Ishikawa (cell line): ENCODE data around the gene GALNT13.

Experiments
- CEBPB ChIP-seq: IDR thresholded peaks from 2 replicates; pipeline ENCODE4 v1.6.1; 2012
- CREB1 ChIP-seq: IDR thresholded peaks from 2 replicates; pipeline ENCODE4 v1.6.1; 2012; ENCODE audit warnings: low read depth
- EP300 ChIP-seq: IDR thresholded peaks from 2 replicates; pipeline ENCODE4 v1.6.1; 2012; ENCODE audit warnings: borderline replicate concordance
- RAD21 ChIP-seq: IDR thresholded peaks from 2 replicates; pipeline ENCODE4 v1.6.1; 2012; ENCODE audit warnings: low read depth
- TAF1 ChIP-seq: IDR thresholded peaks from 2 replicates; pipeline ENCODE4 v1.6.1; 2012; ENCODE audit warnings: low read depth, mild to moderate bottlenecking
- TCF12 ChIP-seq: IDR thresholded peaks from 2 replicates; pipeline ENCODE4 v1.6.1; 2012; ENCODE audit warnings: low read depth
- TEAD4 ChIP-seq: IDR thresholded peaks from 2 replicates; pipeline ENCODE4 v1.6.1; 2012
- YY1 ChIP-seq: IDR thresholded peaks from 2 replicates; pipeline ENCODE4 v1.6.1; 2012; ENCODE audit warnings: low read depth
- TF ChIP-seq, protein P1 (sequence below): IDR thresholded peaks from 2 replicates; pipeline ENCODE4 v1.6.1; 2012

DNA sequence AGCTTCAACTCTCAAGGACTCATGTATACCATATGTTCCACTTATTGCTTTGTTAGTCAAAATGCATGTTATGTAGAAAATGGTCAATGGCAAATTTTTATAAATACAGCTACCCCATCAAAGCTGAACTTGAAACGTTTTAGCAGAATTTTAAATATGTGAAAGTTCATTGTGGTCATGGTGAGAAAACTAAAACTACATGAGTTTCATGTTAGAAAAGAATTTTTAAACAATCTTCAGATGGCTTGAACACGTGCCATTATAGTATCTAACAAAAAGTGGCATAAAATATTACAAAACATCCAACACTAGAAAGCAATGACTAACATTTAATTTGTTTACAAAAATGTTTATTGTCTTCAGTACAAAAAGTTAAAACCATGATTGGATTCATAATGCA is 580.7 kb downstream of the GALNT13 start:
- TF ChIP-seq TEAD4 (no peak), TAF1 (no peak), EP300 (no peak), TCF12 (no peak), CREB1 (no peak), RAD21 (no peak), YY1 (no peak), CEBPB (no peak)
- TF ChIP-seq, protein P1, sequence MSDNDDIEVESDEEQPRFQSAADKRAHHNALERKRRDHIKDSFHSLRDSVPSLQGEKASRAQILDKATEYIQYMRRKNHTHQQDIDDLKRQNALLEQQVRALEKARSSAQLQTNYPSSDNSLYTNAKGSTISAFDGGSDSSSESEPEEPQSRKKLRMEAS: no peak
